Heart right ventricle (tissue), 16 donors: Measurements from ENCODE around the gene CASP8AP2. TPM values are rescaled to one million over a fixed set of nuclear protein-coding genes. Genes with fewer than 3 reads are reported as not detected.
A peak's percentile ranks its signal among the peaks of the same experiment; 100 is the strongest.

Experiments used
- ATAC-seq, 8 donors: fragments of 200-7000 bp; cut with Tn5 transposase; one replicate each; pipeline ENCODE4 v1.9.1; 2020; ENCODE audit warnings: mild to moderate bottlenecking in 8 of 8, moderate library complexity in 8 of 8, moderate number of reproducible peaks in 1 of 8
- DNase-seq, 2 donors: peaks; one replicate each; pipeline ENCODE4 v3.0.0-alpha.2; 2020
- H3K27ac ChIP-seq, 10 donors: fragments of 200-600 bp; sonication (generic) in 2 of 10; one replicate each; pipeline versions ENCODE4 v1.5.0 to v1.8.0; 2020 to 2022; ENCODE audit warnings: mild to moderate bottlenecking in 3 of 10
- H3K27me3 ChIP-seq, 7 donors: fragments of 200-600 bp; one replicate each; pipeline ENCODE4 v1.8.0; 2021 to 2022; ENCODE audit warnings: mild to moderate bottlenecking in 2 of 7
- H3K36me3 ChIP-seq, 9 donors: fragments of 200-600 bp; sonication (generic) in 1 of 9; one replicate each; pipeline versions ENCODE4 v1.5.0 to v1.8.0; 2020 to 2022; ENCODE audit warnings: mild to moderate bottlenecking in 2 of 9
- H3K4me1 ChIP-seq, 9 donors: fragments of 200-600 bp; sonication (generic) in 1 of 9; one replicate each; pipeline versions ENCODE4 v1.5.0 to v1.8.0; 2020 to 2022; ENCODE audit warnings: mild to moderate bottlenecking in 4 of 9
- H3K4me3 ChIP-seq, 10 donors: fragments of 200-600 bp; sonication (generic) in 2 of 10; one replicate each; pipeline versions ENCODE4 v1.5.0 to v1.8.0; 2020 to 2022; ENCODE audit warnings: mild to moderate bottlenecking in 7 of 10, moderate library complexity in 2 of 10
- H3K9me3 ChIP-seq, 11 donors: fragments of 200-600 bp in 10 of 11; sonication (generic) in 2 of 11; one replicate each; pipeline versions ENCODE4 v1.5.0 to v1.8.0; 2013 to 2022; ENCODE audit warnings: mild to moderate bottlenecking in 2 of 11, control low read depth in 1 of 11, moderate library complexity in 1 of 11
- WGBS, 2 donors: extraction: QIAGEN DNeasy Blood & Tissue Kit; methylation state at CpG; one replicate each; pipeline ENCODE4 v1.1.7; 2013; ENCODE audit warnings: inconsistent platforms in 1 of 2; 5-methylcytosine and 5-hydroxymethylcytosine counted together
- intact Hi-C, 10 donors: fragments of 100-400 bp; cut with DNase I; formaldehyde crosslinking; loops; one replicate each; pipeline versions ENCODE4 v1.11.1 to v1.14.2; 2022
- polyA plus RNA-seq, 2 donors: library from polyadenylated mRNA; stranded (reverse); fragments of 200-250 nt; gene quantifications; one replicate each; pipeline ENCODE4 v1.2.3, GENCODE V29; 2013
- total RNA-seq, 10 donors: library from RNA; stranded (reverse); fragmentation: NEBNext Ultra II Directional in 3 of 10; extraction: Animal tissue kit (Norgen Biotek cat#: 25700) in 3 of 10; gene quantifications; one replicate each; pipeline versions ENCODE4 v1.2.1 to v1.2.4, GENCODE V29; 2021 to 2023
- TF ChIP-seq, protein P1 (sequence below), 9 donors: fragments of 200-600 bp; sonication (generic) in 2 of 9; IDR thresholded peaks; one replicate each; pipeline versions ENCODE4 v1.5.0 to v1.8.0; 2021 to 2022; ENCODE audit warnings: antibody characterized with exemption in 9 of 9, mild to moderate bottlenecking in 5 of 9, moderate library complexity in 1 of 9
- donor health status: Arrhythmogenic right ventricular cardiomyopathy.
- donor health status: ischemic (EF 13 %, LVEDD 7.1; RV severe dilation, severe dysfunction).
- donor health status: healthy with polysubstance abuse.
- donor health status: DM: no; HTN: yes; CAD: no.
- donor health status: DM: no; HTN: no; CAD: no.
- donor health status: ischemic (EF 25% LVEDD 6.9; RV normal size, moderate dysfunction).
- donor health status: ischemic (EF 25% LVEDD 5.7; RV mildly dilated, moderate dysfunction).
- donor health status: healthy.
- donor health status: DM: yes; HTN: yes; CAD: no.
- donor health status: Ischemic cardiomyopathy.
- donor health status: ischemic (EF 35%, LVEDD 5.7; RV mildly dilated, moderate dysfunction).
- donor health status: nonischemic (EF 11% LVEDD 7.7; RV severe dilation, severe dysfunction).
- donor health status: DM: yes; HTN: yes; CAD: no.
- donor health status: PGD.
- donor health status: ischemic (EF 29% LVEDD 5.4; RV normal size, mild dysfunction).
- donor health status: nonischemic (EF 23%, LVEDD 6.1; RV moderate dilation, normal function).

CASP8AP2 gene
- total and polyA plus RNA-seq, 12 donors = 2.2 to 15.9 (median 10.9) TPM

GRCh38 chr6:89830170-89830809, 610 bp downstream of the CASP8AP2 start:
- H3K27ac ChIP-seq = peak overlapping the region; percentile 68 to 91 (median 86)
- H3K27me3 ChIP-seq = no peaks in the 10 kb centered on the region
- intact Hi-C loops = no loop called here
- peak overlapping the region; percentile 76 to 97 (median 94) for H3K4me3 ChIP-seq
- DNase-seq (no peak), ATAC-seq (no peak)
- TF ChIP-seq, protein P1, sequence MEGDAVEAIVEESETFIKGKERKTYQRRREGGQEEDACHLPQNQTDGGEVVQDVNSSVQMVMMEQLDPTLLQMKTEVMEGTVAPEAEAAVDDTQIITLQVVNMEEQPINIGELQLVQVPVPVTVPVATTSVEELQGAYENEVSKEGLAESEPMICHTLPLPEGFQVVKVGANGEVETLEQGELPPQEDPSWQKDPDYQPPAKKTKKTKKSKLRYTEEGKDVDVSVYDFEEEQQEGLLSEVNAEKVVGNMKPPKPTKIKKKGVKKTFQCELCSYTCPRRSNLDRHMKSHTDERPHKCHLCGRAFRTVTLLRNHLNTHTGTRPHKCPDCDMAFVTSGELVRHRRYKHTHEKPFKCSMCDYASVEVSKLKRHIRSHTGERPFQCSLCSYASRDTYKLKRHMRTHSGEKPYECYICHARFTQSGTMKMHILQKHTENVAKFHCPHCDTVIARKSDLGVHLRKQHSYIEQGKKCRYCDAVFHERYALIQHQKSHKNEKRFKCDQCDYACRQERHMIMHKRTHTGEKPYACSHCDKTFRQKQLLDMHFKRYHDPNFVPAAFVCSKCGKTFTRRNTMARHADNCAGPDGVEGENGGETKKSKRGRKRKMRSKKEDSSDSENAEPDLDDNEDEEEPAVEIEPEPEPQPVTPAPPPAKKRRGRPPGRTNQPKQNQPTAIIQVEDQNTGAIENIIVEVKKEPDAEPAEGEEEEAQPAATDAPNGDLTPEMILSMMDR (IDR thresholded peaks at IDR 0.05) = no peak
- 6 to 9% methylated on average over 15 of the region's 15 CpGs for WGBS, 2 donors
- H3K36me3 ChIP-seq = peaks cover 0 to 29% (median 7%) of the 10 kb centered on the region in 9 donors
- H3K9me3 ChIP-seq = no peaks in the 10 kb centered on the region
- peaks cover 7 to 23% (median 13%) of the 10 kb centered on the region in 9 donors for H3K4me1 ChIP-seq

GRCh38 chr6:89834884-89835792, 5.5 kb downstream of the CASP8AP2 start:
- TF ChIP-seq, protein P1 (IDR thresholded peaks at IDR 0.05) = no peak
- H3K9me3 ChIP-seq = no peaks in the 10 kb centered on the region
- WGBS, 2 donors = 89% methylated on average over 12 of the region's 12 CpGs
- no peaks in the 10 kb centered on the region for H3K27me3 ChIP-seq
- intact Hi-C loops = no loop called here
- DNase-seq (no peak), ATAC-seq (no peak)
- H3K4me3 ChIP-seq = no peak overlapping the region
- peaks cover 0 to 62% (median 7%) of the 10 kb centered on the region in 9 donors for H3K36me3 ChIP-seq
- H3K4me1 ChIP-seq = peaks cover 6 to 16% (median 10%) of the 10 kb centered on the region in 9 donors
- H3K27ac ChIP-seq = peak overlapping the region in 1 of 10 donors; percentile 41

GRCh38 chr6:89836639-89837222, 7.1 kb downstream of the CASP8AP2 start:
- Histone ChIP-seq H3K27me3 (no peaks in the 10 kb centered on the region), H3K9me3 (no peaks in the 10 kb centered on the region), H3K36me3 (peaks cover 0 to 55% (median 7%) of the 10 kb centered on the region in 9 donors), H3K4me1 (peaks cover 0 to 18% (median 12%) of the 10 kb centered on the region in 9 donors), H3K4me3 (no peak overlapping the region), H3K27ac (no peak overlapping the region)
- ATAC-seq (peak in 1 of 8 donors; percentile 25), DNase-seq (no peak)
- WGBS, 2 donors = 95 to 96% methylated on average over 8 of the region's 8 CpGs
- TF ChIP-seq, protein P1 (IDR thresholded peaks at IDR 0.05) = no peak
- intact Hi-C loops = no loop called here

DNA sequence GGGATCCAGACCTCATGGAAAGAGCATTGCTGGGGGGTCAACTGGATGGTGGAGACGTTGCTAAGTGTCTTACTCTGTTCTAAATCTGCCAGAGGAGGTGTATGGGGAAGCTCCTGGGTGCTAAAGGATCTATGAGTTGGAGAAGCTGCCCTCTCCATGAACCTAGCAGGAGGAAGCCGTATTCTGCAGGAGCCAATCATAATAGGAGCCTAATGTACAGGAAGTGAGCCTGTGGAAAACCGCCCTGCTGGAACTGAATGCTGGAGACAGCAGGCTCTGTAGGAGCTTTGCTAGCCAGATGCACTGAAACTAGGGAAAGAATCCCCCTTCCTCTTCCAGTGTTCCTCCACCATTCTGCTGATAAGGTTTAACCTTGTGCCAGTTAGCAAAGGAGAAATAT, 10.9 kb downstream of the CASP8AP2 start:
- no peak for DNase-seq
- peak in 7 of 8 donors; percentile 23 to 83 (median 73) for ATAC-seq
- 34 to 47% methylated on average over 3 of the region's 3 CpGs for WGBS, 2 donors

More for the DNA sequence above, 10.9 kb downstream of the CASP8AP2 start:
- H3K36me3 ChIP-seq = peaks cover 0 to 31% (median 0%) of the 10 kb centered on the region in 9 donors
- H3K9me3 ChIP-seq = no peaks in the 10 kb centered on the region
- H3K4me3 ChIP-seq = no peak overlapping the region
- TF ChIP-seq, protein P1 (IDR thresholded peaks at IDR 0.05) = no peak
- H3K27me3 ChIP-seq = no peaks in the 10 kb centered on the region
- intact Hi-C loops = no loop called here
- peaks cover 0 to 43% (median 20%) of the 10 kb centered on the region in 9 donors for H3K4me1 ChIP-seq
- peak overlapping the region in 3 of 10 donors; percentile 19 to 35 (median 27) for H3K27ac ChIP-seq
